ENCODE measurements around the gene CPM. TPM values are rescaled to one million over a fixed set of nuclear protein-coding genes. Genes with fewer than 3 reads are reported as not detected.

The CPM gene
- total and polyA plus RNA-seq, 2 donors (not counting 3 experiments of a cell fraction or from before 2014, with no cell fraction given) = not detected

DNA sequence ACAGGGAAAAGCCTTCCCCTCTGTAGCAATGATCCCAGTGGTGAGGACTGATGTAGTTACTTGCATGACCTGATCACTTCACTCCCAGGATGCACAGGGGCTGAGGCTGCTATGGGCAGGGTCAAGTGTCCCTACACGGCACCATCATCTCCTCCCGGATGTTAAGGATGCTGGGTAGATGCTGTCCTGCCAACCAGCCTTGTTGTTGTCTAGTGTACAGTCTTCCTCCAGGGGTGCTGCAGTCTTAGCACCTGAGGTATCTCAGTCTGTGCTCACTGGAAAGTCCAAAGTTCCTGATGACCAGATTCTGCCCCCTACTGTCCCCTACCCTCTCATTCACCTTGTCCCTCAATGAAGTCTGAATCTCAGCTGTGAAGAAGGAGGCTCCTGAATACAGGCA, 20.1 kb downstream of the CPM start:
- DNase-seq (ENCODE audit: low read depth, low spot score) = no peak
- ChIA-PET POLR2A (no interaction called here), CTCF (no interaction called here)
- Histone ChIP-seq H4K20me1 (replicated peaks; ENCODE audit: control insufficient read depth, extremely low read depth, insufficient read depth, low read length) (no peaks in the 10 kb centered on the region), H3K4me3 (replicated peaks in 1 of 3; ENCODE audit: insufficient read depth in 1 of 3, low read depth in 1 of 3, low read length in 3 of 3) (no peak overlapping the region), H3K9me1 (replicated peaks; ENCODE audit: control insufficient read depth, extremely low read depth, insufficient read depth, low read length) (no peaks in the 10 kb centered on the region), H3K9me3 (replicated peaks; ENCODE audit: control insufficient read depth, insufficient read depth, low read length) (no peaks in the 10 kb centered on the region), H3K4me1 (ENCODE audit: control insufficient read depth, extremely low read depth, insufficient read depth, low read length) (no peaks in the 10 kb centered on the region), H3K9ac (replicated peaks; ENCODE audit: extremely low read depth, insufficient read depth, low read length) (no peak overlapping the region), H3K36me3 (ENCODE audit: control insufficient read depth in 2 of 2, extremely low read depth in 1 of 2, insufficient read depth in 2 of 2, low read length in 2 of 2) (no peaks in the 10 kb centered on the region), H2AFZ (ENCODE audit: low read depth, low read length) (no peak overlapping the region), H3K27me3 (ENCODE audit: control insufficient read depth in 2 of 2, insufficient read depth in 2 of 2, low read length in 2 of 2) (peaks cover 5 to 9% of the 10 kb centered on the region in 2 experiments), H3K4me2 (ENCODE audit: insufficient read depth, low read length) (no peak overlapping the region), H3K79me2 (ENCODE audit: control insufficient read depth, insufficient read depth, low read length) (no peaks in the 10 kb centered on the region), H3K27ac (ENCODE audit: insufficient read depth, low read depth, low read length) (no peak overlapping the region)
- no peak for FAIRE-seq
- BruUV-seq (replicated peaks) = no TSS peak
- dilution Hi-C loops (cut with MboI; ENCODE audit: extremely low pct_ligation_motif_present, low sequenced_read_pairs) (no loop called here), intact Hi-C loops (cut with micrococcal nuclease) (no loop called here)
- TF ChIP-seq, protein P1, sequence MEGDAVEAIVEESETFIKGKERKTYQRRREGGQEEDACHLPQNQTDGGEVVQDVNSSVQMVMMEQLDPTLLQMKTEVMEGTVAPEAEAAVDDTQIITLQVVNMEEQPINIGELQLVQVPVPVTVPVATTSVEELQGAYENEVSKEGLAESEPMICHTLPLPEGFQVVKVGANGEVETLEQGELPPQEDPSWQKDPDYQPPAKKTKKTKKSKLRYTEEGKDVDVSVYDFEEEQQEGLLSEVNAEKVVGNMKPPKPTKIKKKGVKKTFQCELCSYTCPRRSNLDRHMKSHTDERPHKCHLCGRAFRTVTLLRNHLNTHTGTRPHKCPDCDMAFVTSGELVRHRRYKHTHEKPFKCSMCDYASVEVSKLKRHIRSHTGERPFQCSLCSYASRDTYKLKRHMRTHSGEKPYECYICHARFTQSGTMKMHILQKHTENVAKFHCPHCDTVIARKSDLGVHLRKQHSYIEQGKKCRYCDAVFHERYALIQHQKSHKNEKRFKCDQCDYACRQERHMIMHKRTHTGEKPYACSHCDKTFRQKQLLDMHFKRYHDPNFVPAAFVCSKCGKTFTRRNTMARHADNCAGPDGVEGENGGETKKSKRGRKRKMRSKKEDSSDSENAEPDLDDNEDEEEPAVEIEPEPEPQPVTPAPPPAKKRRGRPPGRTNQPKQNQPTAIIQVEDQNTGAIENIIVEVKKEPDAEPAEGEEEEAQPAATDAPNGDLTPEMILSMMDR (IDR thresholded peaks at IDR 0.05; ENCODE audit: extremely low read depth in 1 of 2, insufficient read depth in 1 of 2, low read depth in 1 of 2, low read length in 2 of 2) = no peak
- no peak for TF ChIP-seq EZH2 (IDR thresholded peaks at IDR 0.05; ENCODE audit: borderline replicate concordance, low read depth, low read length, severe bottlenecking)
- no peak for TF ChIP-seq MYC (IDR thresholded peaks at IDR 0.05; ENCODE audit: low read depth, low read length)
- no peak for TF ChIP-seq GATA2 (IDR thresholded peaks at IDR 0.05; ENCODE audit: insufficient read depth, insufficient read length, low read depth, low read length)
- no peak for TF ChIP-seq POLR2A (IDR thresholded peaks at IDR 0.05; ENCODE audit: low read depth, low read length)
- TF ChIP-seq JUN (IDR thresholded peaks at IDR 0.05; ENCODE audit: borderline replicate concordance, insufficient read depth, insufficient read length, low read depth) = no peak
- no peak for TF ChIP-seq POLR2AphosphoS5 (IDR thresholded peaks at IDR 0.05; ENCODE audit: insufficient read depth, low read depth, low read length)
- TF ChIP-seq, protein P2, sequence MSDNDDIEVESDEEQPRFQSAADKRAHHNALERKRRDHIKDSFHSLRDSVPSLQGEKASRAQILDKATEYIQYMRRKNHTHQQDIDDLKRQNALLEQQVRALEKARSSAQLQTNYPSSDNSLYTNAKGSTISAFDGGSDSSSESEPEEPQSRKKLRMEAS (IDR thresholded peaks at IDR 0.05; ENCODE audit: insufficient read depth, insufficient read length) = no peak
- TF ChIP-seq FOS (IDR thresholded peaks at IDR 0.05; ENCODE audit: borderline replicate concordance, insufficient read depth, low read length) = no peak
